Measurements from ENCODE around the gene DYRK3.
"Not testable (repeated sequence)": the region's sequence is repeated elsewhere in the genome, so short reads cannot be mapped to it uniquely, and the experiment has no call there.

Gene DYRK3

DNA sequence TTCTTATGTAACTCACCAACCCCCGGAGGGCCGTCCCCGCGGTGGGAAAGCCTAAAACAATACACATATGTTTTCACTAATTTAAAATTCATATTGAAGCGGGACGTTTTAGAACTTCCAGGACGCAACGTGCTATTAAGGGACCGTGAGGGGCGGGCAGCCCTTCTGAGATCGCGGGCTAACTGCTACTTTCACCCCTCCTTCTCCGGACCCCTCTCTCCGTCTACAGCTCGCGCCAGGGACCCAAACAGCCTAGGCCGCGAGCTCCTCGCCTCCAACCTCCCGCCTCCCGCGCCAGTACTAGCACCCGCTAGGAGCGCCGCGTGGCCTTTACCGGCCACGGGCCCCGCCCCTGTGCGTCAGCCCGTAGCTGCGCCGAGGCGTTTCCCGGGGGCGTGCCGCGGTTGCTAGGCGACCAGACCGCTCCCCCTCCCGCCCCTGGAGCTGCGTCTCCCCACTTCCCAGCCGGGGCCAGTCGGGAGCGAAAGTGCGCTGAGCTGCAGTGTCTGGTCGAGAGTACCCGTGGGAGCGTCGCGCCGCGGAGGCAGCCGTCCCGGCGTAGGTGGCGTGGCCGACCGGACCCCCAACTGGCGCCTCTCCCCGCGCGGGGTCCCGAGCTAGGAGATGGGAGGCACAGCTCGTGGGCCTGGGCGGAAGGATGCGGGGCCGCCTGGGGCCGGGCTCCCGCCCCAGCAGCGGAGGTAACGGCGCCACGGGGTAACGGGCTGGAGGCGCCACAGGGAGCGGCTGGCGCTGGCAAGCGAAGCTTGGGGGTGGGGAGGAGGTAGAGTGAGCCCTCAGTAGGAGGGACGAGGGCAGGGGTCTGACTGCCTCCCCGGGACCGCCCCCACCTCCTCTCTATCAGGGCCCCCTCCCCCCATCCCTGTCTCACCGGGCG, at the start of gene DYRK3:
TSS of gene DYRK3 (plus strand) at position 457 of the 898 bp plus-strand sequence. CDS start at position 625, 168 bp downstream.
- DNase-seq (ENCODE audit: low spot score), result peak; percentile 96

DNA sequence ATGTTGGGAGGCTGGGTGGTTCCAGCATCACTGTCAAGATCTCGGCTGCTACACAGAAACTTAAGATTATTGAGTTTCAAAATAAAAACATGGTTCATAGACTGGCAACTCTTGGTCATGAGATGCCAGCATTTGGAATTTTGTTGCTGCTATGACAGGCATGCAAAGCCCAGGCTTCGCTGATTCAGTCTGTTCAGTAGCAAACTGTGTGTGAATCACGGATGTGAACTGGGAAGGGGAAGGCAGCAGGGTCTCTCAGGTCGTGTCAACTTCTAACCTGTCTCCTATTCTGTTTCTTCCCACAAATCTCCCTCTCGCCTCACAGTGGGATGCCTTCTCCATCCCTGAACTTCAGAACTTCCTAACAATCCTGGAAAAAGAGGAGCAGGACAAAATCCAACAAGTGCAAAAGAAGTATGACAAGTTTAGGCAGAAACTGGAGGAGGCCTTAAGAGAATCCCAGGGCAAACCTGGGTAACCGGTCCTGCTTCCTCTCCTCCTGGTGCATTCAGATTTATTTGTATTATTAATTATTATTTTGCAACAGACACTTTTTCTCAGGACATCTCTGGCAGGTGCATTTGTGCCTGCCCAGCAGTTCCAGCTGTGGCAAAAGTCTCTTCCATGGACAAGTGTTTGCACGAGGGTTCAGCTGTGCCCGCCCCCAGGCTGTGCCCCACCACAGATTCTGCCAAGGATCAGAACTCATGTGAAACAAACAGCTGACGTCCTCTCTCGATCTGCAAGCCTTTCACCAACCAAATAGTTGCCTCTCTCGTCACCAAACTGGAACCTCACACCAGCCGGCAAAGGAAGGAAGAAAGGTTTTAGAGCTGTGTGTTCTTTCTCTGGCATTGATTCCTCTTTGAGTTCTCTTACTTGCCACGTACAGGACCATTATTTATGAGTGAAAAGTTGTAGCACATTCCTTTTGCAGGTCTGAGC, 48.6 kb upstream of the DYRK3 start:
- DNase-seq (ENCODE audit: low spot score), result no peak

DNA sequence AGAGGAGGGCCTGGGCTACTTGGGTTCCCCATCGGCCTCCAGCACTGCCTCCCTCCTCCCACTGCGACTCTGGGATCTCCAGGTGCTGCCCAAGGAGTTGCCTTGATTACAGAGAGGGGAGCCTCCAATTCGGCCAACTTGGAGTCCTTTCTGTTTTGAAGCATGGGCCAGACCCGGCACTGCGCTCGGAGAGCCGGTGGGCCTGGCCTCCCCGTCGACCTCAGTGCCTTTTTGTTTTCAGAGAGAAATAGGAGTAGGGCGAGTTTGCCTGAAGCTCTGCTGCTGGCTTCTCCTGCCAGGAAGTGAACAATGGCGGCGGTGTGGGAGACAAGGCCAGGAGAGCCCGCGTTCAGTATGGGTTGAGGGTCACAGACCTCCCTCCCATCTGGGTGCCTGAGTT, 47.4 kb upstream of the DYRK3 start:
- no peak for DNase-seq (ENCODE audit: low spot score)

DNA sequence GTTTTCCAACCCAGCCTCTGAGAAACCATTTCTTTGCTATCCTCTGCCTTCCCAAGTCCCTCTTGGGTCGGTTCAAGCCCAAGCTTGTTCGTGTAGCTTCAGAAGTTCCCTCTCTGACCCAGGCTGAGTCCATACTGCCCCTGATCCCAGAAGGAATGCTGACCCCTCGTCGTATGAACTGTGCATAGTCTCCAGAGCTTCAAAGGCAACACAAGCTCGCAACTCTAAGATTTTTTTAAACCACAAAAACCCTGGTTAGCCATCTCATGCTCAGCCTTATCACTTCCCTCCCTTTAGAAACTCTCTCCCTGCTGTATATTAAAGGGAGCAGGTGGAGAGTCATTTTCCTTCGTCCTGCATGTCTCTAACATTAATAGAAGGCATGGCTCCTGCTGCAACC, 46.8 kb upstream of the DYRK3 start:
- DNase-seq (ENCODE audit: low spot score), result no peak

DNA sequence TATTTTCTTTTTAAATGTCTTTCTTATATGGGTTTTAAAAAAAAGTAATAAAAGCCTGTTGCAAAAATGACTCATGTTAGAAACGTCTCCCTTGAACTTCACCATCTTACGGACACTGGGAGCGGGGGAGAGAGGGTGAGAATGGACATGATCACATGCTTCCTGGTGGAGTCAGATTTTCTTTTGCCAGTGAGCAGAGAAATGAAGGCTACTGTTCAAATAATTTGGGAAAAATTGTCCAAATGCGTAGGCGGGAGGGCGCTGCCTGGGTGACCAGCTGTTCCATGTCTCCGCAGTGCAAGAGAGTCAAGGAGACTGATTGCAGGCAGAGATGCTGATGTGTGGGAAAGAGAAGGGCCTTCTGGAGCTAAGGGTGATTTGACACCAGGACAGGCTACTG, 46.1 kb upstream of the DYRK3 start:
- DNase-seq (ENCODE audit: low spot score), result no peak

DNA sequence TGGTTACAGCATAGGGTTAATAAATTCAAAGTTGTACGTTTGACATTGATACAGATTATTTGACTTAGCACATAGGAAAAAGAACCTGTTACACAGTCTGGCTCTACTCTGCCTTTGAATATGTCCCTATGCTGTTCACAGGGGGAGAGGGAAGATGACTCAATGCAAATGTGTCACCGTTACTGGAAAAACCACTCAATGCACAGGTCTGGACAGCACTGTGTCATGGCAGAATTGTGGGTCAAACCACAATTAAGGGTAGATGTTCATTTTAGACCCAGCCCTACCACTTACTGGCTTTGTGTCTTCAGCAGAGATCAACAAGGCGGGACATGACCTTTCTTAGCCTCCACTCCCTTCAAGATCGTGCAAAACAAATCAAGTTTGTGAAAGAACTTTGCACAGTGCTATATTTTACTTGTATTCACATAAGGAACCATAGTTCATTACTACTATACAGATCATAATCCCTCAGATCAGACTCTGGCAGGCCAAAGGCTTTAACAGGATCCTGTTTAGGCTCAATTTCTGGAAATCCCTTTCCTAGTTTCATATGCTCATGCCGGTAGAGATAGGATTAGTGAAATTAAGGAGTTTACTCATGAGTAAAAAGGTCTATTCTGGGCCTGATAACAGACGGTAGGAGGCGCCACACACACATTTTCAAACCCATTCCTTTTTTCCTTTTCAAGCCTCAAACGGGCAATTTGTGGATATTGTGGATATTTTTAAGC, 45.1 kb upstream of the DYRK3 start:
- no peak for DNase-seq (ENCODE audit: low spot score)

DNA sequence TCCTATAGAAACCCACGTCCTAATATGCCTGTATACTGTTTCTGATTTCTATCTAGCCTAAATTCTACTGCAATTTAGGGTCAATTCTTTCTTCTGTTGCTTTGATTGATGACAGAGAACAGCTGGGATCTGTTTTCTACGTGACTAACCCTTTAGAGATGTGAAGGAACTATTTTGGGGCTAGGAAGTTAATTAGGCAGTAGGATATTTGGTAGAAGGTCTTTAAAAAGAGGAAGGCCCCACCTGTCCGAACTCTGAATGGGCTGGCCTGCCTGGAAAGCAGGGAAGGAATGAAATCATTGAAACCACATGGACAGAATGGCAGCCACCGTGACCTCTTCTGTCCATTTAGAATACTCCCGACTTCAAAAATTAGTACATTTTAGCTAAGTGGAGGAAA, 44.1 kb upstream of the DYRK3 start:
- DNase-seq (ENCODE audit: low spot score), result no peak

DNA sequence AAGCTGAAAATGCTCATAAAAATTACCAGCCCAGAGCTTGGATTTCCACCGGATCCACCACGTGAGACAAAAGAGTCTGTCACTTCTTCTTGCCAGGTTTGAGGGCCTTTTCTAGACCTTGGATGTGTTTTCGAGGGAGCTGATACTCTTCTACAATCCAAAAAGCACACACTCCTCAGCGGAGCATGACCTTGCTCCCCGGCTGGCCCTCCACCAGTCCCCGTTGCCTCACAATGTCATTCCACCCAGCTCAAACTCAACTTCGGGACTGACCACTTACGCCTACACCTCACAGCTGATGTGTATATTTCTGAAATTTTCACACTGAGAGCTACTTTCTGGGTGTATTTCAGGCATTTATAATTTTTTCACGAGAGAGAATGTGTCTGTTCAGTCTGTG, 43.6 kb upstream of the DYRK3 start:
- no peak for DNase-seq (ENCODE audit: low spot score)

DNA sequence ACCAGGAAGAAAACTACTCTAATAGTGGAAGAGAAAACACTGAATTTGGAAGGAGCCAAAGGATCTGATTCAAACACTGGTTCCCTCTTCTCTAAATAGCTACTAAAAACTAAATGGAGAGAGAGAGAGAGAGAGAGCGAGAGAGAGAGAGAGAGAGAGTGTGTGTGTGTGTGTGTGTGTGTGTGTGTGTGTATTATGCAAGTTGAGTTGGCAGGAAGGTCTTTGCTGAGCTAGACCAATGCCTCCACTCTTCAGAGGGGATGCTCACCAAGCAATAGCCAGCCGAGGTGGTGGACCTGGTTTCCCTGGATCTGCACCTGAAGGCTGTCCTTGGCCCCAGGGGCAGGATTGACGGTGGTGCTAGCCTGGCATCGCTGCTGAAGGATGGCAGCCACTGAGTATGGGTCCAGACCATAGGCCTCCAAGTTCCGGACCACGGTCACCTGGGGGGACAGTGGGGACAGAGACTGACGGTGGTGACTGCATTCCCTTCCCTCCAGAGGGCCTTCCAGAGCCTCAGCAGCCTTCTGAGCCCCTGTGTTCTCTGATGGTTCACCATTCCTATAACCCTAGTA, 41.9 kb upstream of the DYRK3 start:
- no peak for DNase-seq (ENCODE audit: low spot score)

DNA sequence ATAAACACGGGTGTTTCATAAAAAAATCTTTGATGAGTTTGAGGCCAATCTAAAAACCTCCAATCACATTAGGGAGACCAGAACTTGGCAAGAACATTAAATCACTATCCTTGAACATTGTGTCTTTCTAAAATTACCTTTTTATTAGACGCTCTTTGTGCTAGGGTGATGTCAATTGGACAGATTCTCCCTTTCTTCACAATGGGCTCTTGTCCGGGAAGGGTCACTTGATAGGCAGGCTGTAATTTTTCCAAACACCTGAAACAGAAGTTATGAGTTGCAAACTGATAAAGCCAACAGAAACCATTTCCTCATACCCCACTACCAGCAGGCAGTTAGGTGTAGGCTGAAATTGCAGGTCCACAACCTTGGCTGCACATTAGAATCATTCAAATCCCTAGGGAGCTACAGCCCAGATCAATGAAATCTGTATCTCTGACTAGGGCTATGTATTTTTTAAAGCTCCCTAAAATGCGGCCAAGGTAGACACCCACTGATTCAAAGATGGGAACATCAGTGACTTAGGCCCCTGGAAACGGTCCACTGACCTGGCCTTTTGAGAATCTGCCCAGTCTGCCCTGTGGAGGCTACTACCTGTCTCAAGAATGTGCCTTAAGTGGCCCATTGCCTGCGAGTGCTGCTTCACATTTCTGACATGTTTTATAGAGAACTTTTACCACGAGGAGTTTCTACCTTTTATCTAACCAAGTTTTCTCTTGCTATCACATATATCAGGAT, 39.6 kb upstream of the DYRK3 start:
- DNase-seq (ENCODE audit: low spot score), result no peak

DNA sequence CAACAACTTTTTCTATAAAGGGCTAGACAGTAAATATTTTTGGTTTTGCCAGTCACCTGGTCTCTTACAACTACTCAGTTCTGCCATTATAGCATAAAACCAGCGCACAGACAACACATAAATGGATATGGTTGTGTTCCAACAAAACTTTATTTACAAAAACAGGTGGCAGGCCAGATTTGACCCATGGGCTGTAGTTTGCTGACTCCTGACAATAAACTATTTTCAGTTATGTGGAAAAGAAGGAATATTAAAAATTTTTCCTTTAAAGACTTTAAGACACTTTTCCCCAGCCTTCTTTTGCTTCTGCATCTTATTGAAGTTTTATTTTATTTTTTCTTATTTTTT, 39.0 kb upstream of the DYRK3 start:
- no peak for DNase-seq (ENCODE audit: low spot score)

DNA sequence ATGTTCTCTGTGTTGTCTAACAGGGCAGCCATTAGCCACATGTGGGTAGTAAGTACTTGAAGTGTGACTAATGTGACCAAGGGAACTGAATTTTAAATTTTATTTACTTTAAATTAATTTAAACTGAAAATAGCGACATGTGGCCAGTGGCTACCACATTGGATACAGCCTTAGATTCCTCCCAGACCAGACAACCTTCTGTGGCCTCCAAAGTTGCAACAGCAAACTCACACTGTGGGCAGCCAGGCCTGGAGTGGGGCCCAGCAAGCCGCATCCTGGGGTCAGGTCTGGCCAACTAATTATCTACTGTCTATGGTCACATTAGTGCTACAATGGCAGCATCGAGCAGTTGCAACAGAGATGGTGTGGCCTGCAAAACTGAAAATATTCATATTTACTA, 34.8 kb upstream of the DYRK3 start:
- no peak for DNase-seq (ENCODE audit: low spot score)

DNA sequence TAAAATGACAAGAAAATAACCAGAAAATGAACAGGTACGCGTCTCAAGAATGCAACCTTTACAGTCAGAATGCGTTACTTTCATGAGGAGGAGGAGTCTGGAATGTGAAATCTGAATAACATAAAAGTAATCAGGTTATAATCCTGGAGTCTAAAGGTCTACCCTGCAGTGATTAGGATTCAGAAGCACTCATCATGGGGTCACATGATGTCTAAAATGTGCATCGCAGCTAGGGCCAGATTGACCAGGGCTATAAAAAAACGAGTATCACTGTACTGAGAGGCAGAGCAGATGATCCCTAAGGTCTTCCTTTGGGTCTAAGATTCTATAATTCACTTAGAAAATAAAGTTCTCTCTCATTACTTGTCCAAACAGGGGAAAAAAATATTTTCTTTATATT, 30.5 kb upstream of the DYRK3 start:
- no peak for DNase-seq (ENCODE audit: low spot score)

DNA sequence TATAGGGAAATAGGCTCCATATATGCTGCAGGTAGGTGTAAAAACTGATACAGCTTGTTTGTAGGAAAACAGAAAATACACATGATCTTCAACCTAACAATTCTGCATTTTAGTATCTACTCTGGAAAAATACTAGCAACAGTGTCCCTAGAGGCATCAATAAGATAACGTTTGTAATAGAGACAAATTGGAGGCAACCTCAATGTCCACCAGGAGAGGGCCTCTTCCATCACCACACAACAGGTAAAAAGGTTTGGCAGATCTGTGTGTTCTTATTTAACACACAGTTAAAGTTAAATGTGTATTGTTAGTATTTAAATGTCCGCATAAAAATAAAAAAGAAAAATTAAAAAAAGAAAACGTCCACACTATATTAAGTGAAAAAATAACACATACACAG, 28.5 kb upstream of the DYRK3 start:
- no peak for DNase-seq (ENCODE audit: low spot score)

DNA sequence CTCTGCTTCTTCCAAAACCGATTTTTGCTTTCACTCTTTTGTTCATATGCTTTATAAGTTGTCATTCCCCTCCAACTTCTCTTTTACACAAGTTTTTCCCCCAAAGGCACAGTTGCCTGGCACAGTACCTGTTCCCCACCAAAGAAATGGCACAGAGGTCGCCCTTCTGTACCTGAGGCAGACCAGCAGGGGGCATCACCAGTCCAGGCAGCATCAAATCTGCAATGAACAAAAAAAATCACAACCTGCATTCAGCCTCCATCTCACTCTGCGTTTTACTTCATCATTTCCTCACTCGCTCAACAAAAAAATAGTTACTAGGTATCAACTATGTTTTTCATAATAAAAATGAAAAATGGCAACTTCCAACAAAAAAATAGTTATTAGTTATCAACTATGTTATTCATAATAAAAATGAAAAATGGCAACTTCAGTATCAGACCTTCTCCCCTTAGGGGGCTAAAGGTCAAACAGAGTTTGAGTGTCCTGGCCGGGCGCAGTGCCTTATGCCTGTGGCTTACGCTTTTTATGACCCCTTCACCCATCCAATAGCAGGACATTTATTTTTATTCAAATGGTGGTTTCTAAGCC, 27.1 kb upstream of the DYRK3 start:
- peak; percentile 41 for DNase-seq (ENCODE audit: low spot score)

DNA sequence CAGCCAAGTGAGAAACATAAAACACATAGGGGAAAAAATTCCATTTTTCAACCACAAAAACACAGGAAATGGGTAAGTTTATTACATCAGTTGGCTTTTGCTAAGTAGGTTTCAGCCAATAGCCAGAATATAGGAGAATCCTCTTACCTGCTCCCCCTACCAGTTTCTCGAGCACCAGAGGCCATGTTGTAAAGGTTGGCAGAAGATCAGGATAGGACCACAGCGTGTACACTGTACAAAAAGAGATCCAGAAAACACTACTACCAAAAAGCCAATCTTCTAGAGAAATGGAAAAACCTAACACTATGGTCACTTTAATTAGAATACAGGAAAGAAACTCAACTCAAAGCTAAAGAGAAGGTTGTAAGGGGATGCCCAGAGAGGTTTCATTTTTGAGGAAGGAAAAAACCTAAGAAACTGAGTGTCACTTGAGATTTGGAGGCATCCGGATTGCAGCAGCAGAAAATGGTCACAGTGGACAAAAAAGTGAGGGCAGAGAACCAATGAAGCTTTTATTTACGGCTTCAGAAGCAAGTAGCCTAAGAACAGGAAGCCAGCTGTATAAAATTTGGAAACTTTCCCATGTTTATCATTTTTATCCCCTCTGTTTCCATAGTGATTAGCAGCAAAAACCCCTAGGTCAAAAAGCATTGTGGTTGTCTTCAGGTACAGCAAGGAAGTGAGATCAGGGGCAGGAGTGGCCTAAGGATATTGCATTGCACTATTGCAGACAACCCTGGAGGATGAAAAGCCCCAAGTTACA, 25.9 kb upstream of the DYRK3 start:
- DNase-seq (ENCODE audit: low spot score), result no peak

DNA sequence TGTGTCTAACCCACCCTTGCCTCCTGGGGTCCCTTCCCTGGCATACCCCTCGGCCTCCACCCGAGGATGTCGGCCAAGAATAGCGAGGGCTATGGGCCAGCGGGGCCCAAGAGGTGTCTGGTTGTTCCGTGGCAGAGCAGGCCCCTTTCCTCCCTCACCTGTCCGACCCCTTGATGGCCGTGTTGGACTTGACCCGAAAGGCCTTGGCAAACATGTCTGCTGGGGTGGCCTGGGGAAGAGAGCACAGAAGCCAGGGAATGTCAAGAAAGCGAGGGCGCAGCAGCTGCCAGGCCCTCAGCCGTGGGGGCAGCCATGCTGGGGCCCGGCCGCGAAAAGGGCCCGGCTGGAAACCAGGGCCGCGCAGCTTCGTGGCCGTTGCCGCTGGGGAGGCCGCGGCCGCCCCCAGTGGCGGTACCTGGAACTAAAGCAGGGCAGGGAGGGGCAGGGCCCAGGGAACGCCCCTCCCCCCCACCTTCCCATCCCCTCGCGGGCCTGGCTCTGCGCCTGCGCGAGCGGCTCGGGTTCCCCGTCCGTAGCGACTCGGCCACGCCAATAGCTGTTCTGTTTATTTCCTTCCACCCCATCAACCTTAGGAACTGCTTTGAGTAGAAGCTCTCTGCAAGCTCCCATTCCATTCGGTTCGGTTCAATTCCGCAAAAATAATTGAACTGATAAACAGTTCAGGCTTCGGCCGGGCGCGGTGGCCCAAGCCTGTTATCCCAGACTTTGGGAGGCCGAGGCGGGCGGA, 23.0 kb upstream of the DYRK3 start, which contains the start of gene EIF2D:
TSS of gene EIF2D (minus strand) at position 337 of the 748 bp plus-strand sequence. CDS start at position 214, 123 bp downstream.
- DNase-seq (ENCODE audit: low spot score), result peak; percentile 96

DNA sequence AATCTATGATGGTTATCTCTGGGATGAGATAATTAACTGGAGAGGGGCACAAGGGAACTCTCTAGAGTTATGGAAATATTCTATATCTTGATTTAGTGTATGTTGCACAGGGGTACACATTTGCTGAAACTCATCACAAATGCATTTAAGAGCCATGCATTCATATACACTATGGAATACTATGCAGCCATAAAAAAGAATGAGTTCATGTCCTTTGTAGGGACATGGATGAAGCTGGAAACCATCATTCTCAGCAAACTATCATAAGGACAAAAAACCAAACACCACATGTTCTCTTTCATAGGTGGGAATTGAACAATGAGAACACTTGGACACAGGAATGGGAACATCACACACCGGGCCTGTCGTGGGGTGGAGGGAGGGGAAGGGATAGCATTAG, 8.9 kb upstream of the DYRK3 start:
- not testable (repeated sequence) for DNase-seq (ENCODE audit: low spot score)

DNA sequence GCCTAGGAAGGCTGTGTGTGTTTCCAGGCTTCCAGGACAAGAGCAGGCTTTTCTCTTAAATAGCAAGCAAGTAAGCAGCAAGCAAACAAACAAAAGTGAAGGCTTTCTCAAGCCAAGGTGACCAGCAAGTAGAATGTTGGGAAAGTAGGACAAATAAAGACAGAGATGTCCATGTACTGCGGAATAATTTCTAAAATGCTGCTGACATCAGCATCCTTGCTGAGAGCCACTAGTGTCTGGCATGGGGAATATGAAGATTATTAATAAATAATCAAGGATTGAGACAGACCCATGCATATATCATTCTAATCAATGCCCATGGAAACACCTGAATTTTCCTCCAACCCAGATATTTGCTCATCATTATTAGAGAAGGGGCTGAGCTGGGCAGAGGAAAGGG, 6.4 kb upstream of the DYRK3 start:
- no peak for DNase-seq (ENCODE audit: low spot score)

Measured in Ammon's horn (tissue), 1 donor.